ENCODE data around the gene MUC15.

Gene MUC15

GRCh38 chr11:26572770-26573402 is 823 bp upstream of the MUC15 start:
- DNase-seq: no peak

GRCh38 chr11:26569646-26570045 is 2.4 kb downstream of the MUC15 start:
- no peak for DNase-seq

DNA sequence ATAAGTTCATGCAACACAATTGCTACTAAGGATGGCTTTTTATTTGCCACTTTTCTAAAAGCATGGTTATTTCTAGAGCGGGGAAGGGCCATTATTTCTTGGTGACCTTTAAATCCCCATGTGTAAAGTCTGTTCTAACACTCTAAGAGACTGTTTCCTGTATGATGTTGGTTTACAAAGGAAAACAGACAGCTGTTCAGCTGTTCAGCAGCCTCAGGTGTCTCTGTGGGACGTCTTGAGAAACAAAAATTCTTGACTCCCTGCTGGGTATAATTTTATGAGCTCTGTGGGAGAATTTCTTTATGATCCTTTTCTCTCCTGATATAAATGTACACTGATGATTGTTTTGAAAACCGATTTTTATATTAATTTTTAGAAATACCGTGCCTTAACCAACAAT is 13.9 kb downstream of the MUC15 start:
- no peak for DNase-seq

GRCh38 chr11:26557666-26558065 is 14.4 kb downstream of the MUC15 start:
- DNase-seq: no peak

- no peak for DNase-seq
Measured at GRCh38 chr11:26556582-26556981, 15.5 kb downstream of the MUC15 start.

- no peak for DNase-seq
Measured at GRCh38 chr11:26554455-26554854, 17.6 kb downstream of the MUC15 start.

DNA sequence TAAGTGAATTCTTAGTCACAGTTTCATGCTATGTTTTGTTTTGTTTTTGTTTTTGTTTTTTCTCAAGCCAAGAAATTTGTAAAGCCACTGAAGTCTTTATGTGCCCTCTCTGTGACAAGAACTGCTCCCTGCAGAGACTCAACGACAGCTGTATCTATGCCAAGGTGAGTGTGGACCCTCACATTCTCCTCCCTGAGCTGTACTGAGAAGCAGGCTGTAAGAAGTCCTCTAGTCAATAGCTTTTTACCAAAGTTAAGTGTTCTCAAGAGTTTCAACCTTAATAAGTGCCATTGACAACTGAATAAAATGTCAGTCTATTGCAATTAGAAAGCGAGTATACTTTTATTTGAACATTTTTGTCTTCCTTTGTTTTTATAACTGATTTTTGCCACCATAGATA is 18.9 kb downstream of the MUC15 start:
- DNase-seq: no peak

DNA sequence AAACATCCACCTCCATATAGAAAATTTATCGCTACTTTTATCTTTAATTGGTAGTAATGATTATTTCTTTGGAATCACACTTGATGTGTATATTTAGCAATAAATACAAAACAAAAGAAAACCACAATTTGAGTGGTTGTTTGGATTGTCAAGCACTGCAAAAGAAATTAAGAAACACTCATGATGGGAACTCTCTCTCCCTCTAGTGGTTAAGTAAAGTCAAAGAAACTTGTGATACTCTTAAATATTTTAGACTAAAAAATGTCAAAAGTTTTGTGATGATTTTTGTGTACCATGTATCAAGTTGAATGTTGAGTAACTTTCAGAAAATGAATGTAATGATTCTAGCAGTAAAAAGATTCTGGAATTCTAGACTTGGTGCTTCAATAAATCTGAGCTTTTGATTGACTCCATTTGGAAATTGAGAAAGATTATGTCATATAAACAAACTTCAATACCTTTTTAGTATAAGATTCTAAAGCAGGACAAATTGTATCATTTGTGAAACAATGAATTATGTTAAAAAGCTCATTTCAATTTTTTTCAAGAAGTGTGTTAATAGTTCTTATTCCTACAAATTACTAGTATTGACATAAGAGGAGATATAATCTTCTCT is 20.8 kb downstream of the MUC15 start:
- no peak for DNase-seq

- DNase-seq: no peak
Measured at GRCh38 chr11:26550022-26550421, 22.0 kb downstream of the MUC15 start.

GRCh38 chr11:26549176-26549575 is 22.9 kb downstream of the MUC15 start:
- no peak for DNase-seq

DNA sequence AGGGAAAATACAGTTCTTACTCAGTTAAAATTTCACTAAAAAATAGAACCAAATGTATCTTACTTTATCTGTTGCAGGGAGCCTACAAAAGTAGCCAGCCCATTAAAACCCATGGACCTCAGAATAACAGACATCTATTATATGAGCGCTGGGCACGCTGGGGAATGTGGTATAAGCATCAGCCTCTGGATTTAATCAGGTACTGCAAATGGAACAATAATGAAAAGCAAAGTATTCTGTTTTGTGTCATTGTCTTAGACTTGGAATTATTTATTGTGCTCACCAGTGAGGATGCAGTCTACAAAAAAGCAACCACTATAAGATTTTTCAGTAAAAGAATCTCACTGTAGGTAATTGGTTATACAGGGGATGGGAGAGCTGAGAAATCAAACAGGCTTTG is 30.2 kb downstream of the MUC15 start:
- DNase-seq: no peak

DNA sequence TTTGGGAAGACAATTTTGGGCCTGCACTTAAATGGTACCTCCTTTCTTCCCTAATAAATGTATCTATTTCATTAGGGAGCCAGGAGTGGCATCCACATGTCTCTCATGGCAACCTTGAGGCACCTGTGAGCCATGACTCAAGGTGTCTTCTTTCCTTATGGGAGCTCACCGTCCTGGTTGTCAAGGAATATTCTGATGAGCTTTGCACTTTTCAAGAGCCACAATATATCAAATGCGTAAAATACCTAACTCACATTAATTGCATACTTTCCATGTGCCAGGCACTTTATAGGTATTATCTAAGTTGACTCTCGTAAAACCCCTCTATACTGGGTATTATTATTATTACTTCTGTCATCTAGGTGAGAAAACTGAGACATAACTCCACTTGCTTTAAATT is 32.5 kb downstream of the MUC15 start:
- no peak for DNase-seq

DNA sequence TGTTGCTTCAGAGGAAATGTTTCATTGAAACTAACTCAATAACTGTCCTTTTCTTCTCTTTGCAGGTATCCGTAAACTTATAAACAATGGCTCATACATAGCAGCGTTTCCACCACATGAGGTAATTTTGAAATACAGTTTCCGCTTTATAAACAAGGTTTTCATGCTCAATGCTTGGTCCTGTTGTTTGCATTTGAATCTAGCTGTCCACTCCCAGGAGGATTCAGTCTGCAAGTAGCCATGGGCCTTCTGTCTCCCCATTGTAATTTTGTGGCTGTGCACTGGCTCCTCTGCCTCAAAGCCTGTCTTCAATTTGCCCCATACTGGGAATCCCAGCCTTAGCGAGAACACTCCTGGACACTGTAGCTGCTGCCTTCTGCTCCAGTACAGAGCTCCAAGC is 34.7 kb downstream of the MUC15 start:
- no peak for DNase-seq

DNA sequence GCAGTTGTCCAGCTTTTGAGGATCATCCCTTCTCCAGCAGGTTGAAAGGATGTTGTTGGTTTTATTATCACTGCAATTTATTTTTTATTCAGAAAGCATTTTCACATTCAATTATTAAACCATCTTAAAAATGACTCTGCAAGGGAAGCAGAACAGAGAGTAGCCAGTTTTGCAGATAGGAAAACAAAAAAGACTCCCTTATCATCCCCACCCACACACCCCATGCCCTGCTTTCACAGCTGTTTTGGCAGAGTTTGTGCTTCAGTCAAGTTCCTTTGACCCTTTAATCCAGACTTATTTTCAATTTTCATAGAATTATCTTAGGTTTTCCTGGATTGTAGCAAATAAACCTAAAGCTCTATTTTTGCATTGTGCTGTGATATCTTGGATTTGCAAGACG is 44.4 kb downstream of the MUC15 start:
- no peak for DNase-seq

DNA sequence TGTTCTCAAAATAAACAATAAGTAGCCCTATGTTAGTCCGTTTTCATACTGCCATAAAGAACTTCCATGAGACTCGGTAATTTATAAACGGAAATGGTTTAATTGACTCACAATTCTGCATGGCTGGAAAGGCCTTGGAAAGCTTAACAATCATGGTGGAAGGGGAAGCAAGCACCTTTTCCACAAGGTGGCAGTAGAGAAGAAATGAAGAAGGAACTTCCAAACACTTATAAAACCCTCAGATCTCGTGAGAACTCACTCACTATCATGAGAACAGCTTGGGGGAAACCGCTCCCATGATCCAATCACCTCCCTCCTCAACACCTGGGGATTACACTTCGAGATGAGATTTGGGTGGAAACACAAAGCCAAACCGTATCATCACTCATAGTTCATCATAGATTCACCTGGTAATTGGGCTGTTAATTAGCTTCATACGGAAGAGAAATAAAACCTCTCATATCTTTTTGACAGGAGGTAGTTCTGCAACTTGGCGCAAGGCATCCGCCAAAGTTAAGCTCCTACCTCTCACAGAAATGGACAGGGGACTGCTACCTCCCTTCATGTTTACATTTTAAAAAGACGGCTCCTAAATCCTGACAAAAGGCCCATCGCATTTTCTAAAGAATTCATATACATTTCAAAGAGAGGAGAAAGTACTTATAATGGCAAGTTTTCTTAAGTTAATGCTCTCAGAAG is 49.0 kb downstream of the MUC15 start:
- DNase-seq: no peak

- DNase-seq: no peak
Measured at GRCh38 chr11:26519469-26519868, 52.6 kb downstream of the MUC15 start.

DNA sequence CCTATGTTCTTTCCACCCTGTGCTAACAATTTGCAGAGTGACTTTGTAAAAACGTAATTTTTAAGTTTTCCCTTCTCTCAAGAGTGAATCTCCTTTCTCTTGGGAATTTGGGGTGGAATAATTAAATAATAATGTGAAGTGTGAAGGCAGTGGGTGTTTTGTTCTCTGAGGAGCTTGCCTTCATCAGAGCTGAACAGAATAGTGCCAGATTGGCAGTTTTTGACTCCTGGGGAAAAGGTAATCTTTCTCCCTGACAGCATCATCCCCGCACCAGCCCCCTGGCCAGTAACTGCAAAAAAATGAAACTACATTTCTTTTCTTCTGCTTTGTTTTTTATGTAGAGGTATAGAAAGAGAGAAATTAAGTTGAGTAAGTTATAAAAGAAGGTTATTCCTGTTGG is 59.9 kb downstream of the MUC15 start:
- no peak for DNase-seq

GRCh38 chr11:26510756-26511155 is 61.3 kb downstream of the MUC15 start:
- no peak for DNase-seq

DNA sequence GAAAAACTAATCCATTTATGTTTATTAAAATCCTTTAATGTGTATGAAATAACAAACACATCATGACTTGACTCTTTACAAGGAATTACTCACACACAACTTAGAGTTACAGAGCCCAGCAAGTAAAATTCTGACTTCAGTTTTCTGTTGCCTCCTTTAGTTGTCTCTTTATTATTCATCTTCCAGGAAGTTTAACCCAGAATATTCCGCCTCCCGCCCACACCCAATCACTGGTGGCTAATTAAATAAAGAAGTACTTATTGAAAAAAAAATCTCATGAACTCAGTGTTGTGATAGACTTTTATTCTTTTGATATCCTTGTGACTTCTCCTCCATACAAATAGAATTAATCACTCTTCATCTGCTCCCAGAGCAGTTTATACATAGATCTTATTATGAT is 61.9 kb downstream of the MUC15 start:
- no peak for DNase-seq

Measured in cerebellar nuclear complex (tissue), 1 donor.